ENCODE data around the gene TRIP13. TPM values are rescaled to one million over a fixed set of nuclear protein-coding genes. Genes with fewer than 3 reads are reported as not detected.

Gene TRIP13
- total and polyA plus RNA-seq, 9 of the 15 experiments (the other 6 are each of a cell fraction or from before 2014, with no cell fraction given), result 24.1 to 116 (median 53.2) TPM

GRCh38 chr5:891117-891836 lies 1.4 kb upstream of the TRIP13 start (continued):
- TF ChIP-seq ZNF384 (IDR thresholded peaks at IDR 0.05; ENCODE audit: low read depth, low read length) (no peak), RUNX1 (IDR thresholded peaks at IDR 0.05; ENCODE audit: low read depth) (no peak), SP2 (IDR thresholded peaks at IDR 0.05; ENCODE audit: extremely low read depth, low read depth, low read length, poor library complexity, severe bottlenecking) (no peak), ZBTB26 (CRISPR knock-in tag; IDR thresholded peaks at IDR 0.05) (peak; percentile 59; the same call in 1 of the 2 replicates), HDAC3 (IDR thresholded peaks at IDR 0.05; ENCODE audit: borderline replicate concordance, partially characterized antibody) (no peak), HNRNPL (IDR thresholded peaks at IDR 0.05; ENCODE audit: low read depth, low read length) (no peak), MNT (conservative IDR thresholded peaks at IDR 0.05) (peak; percentile 45 to 56), MYC (IDR thresholded peaks at IDR 0.05; ENCODE audit: low read depth, low read length) (0 out of 2 replicates have a peak, but pooled peaks have one; percentile 26), MYC (CRISPR knock-in tag; IDR thresholded peaks at IDR 0.05; ENCODE audit: borderline replicate concordance, low read depth) (0 out of 2 replicates have a peak, but pooled peaks have one; percentile 20), NFIX (CRISPR knock-in tag; IDR thresholded peaks at IDR 0.05; ENCODE audit: low read depth) (no peak), ZNF324 (CRISPR knock-in tag; IDR thresholded peaks at IDR 0.05) (no peak), ZNF277 (CRISPR knock-in tag; IDR thresholded peaks at IDR 0.05; ENCODE audit: borderline replicate concordance) (no peak), U2AF1 (optimal IDR thresholded peaks at IDR 0.05; ENCODE audit: low read depth, low read length) (no peak), ZNF408 (CRISPR knock-in tag; IDR thresholded peaks at IDR 0.05; ENCODE audit: low read depth) (no peak), ZNF280A (IDR thresholded peaks at IDR 0.05; ENCODE audit: low read depth, partially characterized antibody) (no peak), ZNF551 (CRISPR knock-in tag; IDR thresholded peaks at IDR 0.05) (no peak), FOXK1 (CRISPR knock-in tag; IDR thresholded peaks at IDR 0.05; ENCODE audit: borderline replicate concordance) (no peak), MBD2 (IDR thresholded peaks at IDR 0.05; ENCODE audit: borderline replicate concordance, low read depth) (no peak), POLR3G (IDR thresholded peaks at IDR 0.05; ENCODE audit: extremely low read depth, insufficient read length, insufficient replicate concordance) (no peak), PYGO2 (tag; IDR thresholded peaks at IDR 0.05) (no peak)

Measured in K562 (cell line).